GM21529 (cell line): Measurements from ENCODE around the gene NUP188.
A peak's percentile ranks its signal among the peaks of the same experiment; 100 is the strongest.
"Not testable (repeated sequence)": the region's sequence is repeated elsewhere in the genome, so short reads cannot be mapped to it uniquely, and the experiment has no call there.

ENCODE experiments used
- ATAC-seq: cut with Tn5 transposase; IDR thresholded peaks from one replicate; pipeline ENCODE4 v1.9.1; 2021; ENCODE audit not compliant: unreplicated experiment

NUP188 gene

DNA sequence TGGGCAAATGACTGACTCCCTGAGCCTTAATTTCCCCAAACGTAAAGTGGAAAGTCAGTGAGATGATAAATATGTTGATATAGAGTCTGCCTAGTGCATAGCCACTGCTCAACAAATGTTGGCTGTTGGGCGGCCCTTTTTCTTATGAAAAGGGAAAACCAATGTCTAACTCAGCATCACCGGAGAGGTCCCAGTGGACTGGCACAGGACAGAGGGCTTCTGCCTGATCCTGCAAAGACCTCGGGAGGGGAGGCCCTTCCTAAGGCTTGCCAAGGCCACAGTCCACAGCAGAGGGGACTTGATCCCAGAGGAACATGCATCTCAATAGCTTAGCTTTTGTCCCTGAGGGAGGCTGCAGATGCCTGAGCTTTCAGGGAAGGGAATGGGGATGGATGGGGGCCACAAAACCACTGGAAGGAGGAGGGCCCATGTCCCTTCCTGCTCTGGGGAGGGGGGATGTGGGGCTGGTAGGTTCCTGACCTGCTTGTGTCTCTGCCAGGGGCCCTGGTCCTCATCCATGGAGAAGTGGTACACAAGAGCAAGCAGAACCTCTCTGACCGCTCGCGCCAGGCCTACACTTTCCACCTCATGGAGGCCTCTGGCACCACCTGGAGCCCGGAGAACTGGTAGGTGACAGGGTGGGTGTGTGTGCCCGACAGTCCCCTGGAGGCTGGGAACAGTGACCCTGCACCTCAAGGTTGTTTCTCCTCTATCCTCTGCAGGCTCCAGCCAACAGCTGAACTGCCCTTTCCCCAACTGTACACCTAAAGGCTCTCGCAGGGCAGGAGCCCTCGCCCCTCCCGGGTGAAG is 6.3 kb upstream of the NUP188 start:
- ATAC-seq, result no peak

DNA sequence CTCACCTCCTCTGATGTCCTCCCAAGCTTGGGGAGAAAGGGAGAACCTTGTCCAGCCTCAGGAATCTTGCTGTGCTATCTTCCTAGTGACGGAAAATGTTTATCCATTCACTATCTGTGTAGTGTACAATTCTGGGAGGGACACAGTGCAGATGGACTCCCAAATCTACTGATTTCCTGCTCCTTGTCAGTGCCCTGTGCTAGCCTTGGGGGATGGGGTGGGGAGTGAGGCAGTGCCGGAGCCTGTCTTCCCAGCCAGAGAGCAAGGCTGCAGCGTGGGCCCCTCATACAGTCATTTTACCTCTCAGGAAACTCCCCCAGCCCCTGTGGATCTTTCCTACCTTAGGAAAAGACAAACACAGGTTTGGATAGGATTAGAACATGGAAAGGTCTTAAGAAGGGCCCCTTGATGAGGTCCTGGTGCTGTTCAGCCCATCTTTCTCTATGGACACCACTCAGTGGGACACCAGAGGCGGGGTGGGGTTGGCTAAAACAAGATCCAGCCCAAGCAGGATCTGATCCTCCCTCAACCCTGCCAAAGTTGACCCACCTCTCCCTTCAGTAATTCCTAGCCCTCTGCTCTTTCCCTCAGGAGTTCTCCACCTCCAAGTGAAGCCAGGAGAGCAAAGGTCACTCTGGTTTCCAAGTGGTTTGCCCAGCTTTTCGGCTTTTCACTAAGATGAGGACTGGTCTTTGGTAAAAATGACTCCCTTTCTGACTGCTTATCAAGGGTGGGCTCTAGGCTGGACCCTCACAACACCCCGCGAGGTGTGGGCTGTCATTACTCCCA is 3.5 kb upstream of the NUP188 start:
- no peak for ATAC-seq

- not testable (repeated sequence) for ATAC-seq
Measured at GRCh38 chr9:128944966-128945365, 2.5 kb upstream of the NUP188 start.

GRCh38 chr9:128945798-128946501 is 1.5 kb upstream of the NUP188 start:
- ATAC-seq, result no peak

DNA sequence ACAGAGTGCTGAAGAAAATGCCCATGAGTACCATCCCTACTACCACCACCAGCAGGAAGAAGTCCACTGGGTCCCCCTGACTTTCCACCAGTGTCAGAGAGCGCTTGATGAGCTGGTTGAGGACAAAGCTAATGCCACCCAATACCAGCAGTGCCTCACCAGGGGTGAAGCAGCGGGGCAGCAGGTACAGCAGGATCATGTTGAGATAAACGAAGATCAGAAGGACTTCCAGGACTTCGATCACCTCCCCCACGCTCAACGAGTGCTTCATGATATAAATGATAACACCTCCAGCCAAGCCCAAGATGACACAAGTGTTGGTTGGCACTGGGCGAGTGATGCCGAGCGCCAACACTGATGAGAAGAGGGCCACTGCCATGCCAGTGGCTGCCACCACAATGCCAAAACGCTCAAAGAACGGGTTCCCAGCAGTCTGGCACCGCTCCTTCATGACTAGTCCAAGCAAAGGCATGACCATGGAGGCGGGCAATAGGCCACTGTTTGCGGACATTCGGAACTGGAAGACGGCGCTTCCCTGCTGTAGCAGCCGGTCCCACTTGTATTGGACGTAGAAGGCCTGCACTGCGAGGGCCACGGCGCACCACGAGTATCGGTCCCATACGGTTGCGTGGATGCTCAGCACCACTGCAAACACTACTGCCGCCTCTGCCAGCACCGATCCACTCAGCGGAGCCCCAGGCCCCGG is 775 bp upstream of the NUP188 start:
- peak; percentile 10 for ATAC-seq

GRCh38 chr9:128947277-128947526 is 297 bp upstream of the NUP188 start:
- no peak for ATAC-seq

GRCh38 chr9:128961403-128961802 is 13.9 kb downstream of the NUP188 start:
- not testable (repeated sequence) for ATAC-seq

DNA sequence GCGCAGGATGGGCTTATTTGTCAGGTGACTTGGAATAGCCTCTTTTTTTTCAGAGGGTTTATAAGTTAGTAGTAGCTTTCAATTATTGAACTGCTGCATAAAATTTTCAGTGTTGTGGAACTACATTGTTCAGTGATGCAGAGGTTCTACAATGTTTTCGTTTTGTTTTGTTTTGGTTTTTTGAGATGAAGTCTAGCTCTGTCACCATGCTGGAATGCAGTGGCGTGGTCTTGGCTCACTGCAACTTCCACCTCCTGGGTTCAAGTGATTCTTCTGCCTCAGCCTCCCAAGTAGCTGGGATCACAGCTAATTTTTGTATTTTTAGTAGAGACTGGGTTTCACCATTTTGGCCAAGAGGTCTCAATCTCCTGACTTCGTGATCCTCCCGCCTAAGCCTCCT is 22.0 kb downstream of the NUP188 start:
- no peak for ATAC-seq

GRCh38 chr9:128972956-128973355 is 25.5 kb downstream of the NUP188 start:
- ATAC-seq, result no peak

DNA sequence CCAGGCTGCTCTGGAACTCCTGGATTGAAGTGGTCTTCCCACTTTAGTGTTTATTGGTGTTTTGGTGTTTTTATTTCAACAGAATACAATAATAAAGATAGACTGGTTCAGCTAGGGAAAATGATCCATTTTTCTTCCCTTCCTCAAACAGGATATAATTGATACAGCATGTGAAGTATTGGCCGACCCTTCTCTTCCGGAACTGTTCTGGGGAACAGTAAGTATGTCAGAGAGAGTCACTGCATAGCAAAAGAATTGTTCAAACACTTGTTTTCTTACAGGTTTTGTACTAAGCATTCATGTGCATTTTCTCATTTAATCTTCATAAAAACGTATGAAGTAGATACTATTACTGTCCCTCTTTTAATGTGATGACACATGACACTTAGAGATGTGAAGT is 31.6 kb downstream of the NUP188 start:
- no peak for ATAC-seq

DNA sequence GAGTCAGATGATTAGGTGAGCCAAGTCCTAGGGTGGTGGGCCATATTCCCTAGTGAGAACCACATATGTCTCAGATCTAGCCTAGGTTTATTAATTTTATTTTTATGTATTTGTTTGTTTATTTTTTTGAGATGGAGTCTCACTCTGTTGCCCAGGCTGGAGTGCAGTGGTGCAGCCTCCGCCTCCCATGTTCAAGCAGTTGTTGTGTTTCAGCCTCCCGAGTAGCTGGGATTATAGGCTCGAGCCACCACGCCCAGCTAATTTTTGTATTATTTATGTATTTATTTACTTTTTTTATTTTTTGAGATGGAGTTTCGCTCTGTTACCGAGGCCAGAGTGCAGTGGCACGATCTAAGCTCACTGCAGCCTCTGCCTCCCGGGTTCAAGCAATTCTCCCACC is 36.0 kb downstream of the NUP188 start:
- ATAC-seq, result no peak

- no peak for ATAC-seq
Measured at GRCh38 chr9:128986671-128987070, 39.2 kb downstream of the NUP188 start.

- ATAC-seq, result no peak
Measured at GRCh38 chr9:128987805-128988204, 40.3 kb downstream of the NUP188 start.

- no peak for ATAC-seq
Measured at GRCh38 chr9:128992995-128993394, 45.5 kb downstream of the NUP188 start.

- no peak for ATAC-seq
Measured at GRCh38 chr9:128995791-128996190, 48.3 kb downstream of the NUP188 start.

DNA sequence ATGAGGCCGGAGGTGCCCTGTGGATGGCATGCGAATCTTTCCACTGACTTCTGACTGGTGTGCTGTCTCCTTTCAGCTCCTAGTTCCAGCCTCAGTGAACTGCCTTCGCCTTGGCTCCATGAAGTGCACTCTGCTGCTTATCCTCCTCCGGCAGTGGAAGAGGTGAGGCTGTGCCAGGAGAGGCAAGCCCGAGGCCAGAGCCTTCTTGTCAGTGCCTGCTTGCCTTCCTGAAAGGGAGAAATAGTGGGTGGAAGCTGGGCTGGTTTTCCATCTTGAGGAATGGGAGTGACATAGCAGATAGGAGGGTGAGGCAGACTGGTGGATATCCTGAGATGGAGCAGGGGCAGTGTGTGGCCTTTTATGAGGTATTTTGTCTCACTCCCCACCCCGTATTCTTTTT is 51.0 kb downstream of the NUP188 start:
- no peak for ATAC-seq

DNA sequence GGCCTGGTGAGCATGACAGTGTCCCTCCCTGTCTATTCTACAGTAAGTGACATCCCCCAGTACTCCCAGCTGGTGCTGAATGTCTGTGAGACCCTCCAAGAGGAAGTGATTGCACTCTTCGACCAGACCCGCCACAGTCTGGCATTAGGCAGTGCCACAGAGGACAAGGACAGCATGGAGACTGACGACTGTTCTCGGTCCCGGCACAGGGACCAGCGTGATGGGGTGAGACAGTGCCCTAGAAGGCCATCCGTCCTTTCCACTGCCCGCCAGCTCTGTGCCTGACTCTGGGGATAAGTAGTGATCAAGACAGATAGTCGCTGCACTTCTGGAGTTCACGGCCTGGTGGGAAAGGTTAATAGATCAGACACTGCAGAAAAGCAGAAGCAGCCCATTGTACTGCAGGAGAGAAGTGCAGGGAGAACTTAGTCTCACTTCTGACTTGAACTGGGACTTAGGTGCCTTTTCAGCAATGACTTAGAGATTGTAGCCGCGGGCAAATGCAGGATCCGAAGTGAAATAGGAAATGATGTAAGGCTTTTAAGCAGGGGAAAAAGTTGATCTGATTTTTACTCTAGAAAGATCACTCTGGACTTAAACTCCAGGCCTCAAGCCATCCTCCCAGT is 52.2 kb downstream of the NUP188 start:
- no peak for ATAC-seq

DNA sequence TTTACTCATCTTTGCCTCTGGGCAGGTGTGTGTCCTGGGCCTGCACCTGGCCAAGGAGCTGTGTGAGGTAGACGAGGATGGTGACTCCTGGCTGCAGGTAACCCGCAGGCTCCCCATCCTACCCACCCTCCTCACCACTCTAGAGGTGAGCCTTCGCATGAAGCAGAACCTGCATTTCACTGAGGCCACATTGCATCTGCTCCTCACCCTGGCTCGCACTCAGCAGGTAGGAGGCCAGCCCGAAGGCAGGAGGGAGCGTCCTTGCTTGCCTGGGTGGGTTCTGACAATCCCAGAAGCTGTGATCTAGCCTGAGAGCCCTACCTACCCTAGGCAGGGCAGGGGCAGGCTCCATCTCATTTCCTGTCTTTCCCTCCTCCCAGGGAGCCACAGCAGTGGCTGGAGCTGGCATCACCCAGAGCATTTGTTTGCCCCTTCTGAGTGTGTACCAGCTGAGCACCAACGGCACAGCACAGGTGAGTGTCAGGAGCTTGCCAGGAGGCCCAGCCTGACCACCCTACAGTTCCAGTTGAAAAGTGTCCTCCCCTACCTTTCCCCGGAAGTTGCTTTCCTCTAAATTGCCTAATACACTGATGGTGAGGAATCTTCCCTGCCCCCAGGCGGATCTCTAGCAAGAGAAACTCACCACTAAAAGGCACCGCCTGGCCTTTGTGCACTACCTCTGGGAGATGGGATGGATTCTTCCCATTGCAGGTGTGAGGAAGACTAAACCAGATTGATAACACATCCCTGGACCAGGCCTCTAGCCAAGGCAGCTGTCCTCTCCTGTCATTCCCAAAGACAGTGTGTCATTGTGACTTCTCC is 54.2 kb downstream of the NUP188 start:
- ATAC-seq, result no peak

GRCh38 chr9:129002992-129003391 is 55.5 kb downstream of the NUP188 start:
- ATAC-seq, result no peak

- ATAC-seq, result not testable (repeated sequence)
Measured at GRCh38 chr9:129004173-129004572, 56.7 kb downstream of the NUP188 start.
